ENCODE results near the gene KLHDC9.
"Not testable (repeated sequence)": the region's sequence is repeated elsewhere in the genome, so short reads cannot be mapped to it uniquely, and the experiment has no call there.

The KLHDC9 gene

DNA sequence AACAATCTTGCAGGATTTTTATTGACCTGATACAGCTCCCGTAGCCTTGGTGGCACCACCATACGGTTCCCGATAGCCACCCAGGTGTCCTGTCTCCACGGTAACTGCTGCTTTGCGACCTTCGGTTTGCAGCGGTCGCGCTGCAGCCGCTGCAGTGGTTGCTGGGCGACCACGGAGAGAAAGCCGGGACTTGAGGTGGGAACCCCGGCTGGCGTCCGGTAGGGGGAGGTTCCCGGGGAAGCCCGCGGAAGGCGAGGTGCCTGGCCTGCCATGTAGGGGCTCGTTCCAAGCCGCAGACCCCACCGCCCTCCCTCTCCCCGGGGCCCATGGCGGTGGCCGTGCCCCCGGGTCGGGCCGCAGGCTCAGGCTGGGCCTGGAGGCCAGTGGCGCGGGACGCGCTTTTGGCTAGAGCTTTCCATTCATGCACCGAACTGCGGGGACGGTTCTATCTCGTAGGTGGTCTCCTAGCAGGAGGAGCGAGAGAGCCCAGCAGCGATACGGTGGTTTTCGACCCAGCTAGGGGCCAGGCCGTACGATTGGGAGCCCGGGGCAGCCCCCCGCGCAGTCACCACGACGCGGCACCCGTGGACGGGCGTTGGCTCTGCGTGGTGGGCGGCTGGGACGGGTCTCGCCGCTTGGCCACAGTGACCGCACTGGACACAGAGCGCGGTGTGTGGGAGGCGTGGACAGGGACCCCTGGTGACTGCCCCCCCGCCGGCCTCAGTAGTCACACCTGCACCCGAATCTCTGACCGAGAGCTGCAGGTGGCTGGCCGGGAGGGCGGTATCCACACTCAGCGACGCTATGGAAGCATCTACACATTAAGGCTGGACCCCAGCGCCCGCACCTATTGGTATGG lies at the start of gene KLHDC9:
Gene KLHDC9, plus strand, starts transcription at position 152 of the 859 bp plus-strand sequence. Its CDS starts 175 bp downstream, at position 327.
- peak; percentile 70 for DNase-seq

- no peak for DNase-seq
Measured at GRCh38 chr1:161048949-161049722, 49.0 kb upstream of the KLHDC9 start.

DNA sequence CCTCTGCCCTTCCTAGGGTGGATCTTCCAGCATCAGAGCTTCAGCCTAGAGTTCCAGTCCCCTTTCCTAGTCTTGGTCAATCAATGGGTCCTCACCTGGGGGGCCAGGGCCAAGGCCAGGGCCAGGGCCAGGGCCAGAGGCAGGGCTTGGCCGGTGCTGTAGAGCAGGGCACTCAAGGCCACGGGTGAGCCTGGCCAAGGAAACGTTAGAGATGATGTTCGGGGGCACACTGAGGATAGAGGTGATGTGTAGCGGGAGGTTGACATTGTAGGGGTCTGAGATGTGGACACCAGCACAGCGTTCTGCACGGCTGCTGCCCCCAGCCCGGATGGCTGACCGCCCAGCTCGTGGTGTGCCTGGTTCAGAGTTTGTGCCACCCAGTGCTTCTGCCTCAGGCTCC lies 46.9 kb upstream of the KLHDC9 start:
- no peak for DNase-seq

- no peak for DNase-seq
Measured at GRCh38 chr1:161052899-161053298, 45.3 kb upstream of the KLHDC9 start.

- no peak for DNase-seq
Measured at GRCh38 chr1:161054232-161054631, 43.9 kb upstream of the KLHDC9 start.

- no peak for DNase-seq
Measured at GRCh38 chr1:161054805-161055204, 43.4 kb upstream of the KLHDC9 start.

- no peak for DNase-seq
Measured at GRCh38 chr1:161059293-161059692, 38.9 kb upstream of the KLHDC9 start.

GRCh38 chr1:161061419-161061818 lies 36.7 kb upstream of the KLHDC9 start:
- DNase-seq: no peak

GRCh38 chr1:161063936-161064335 lies 34.2 kb upstream of the KLHDC9 start:
- DNase-seq: not testable (repeated sequence)

DNA sequence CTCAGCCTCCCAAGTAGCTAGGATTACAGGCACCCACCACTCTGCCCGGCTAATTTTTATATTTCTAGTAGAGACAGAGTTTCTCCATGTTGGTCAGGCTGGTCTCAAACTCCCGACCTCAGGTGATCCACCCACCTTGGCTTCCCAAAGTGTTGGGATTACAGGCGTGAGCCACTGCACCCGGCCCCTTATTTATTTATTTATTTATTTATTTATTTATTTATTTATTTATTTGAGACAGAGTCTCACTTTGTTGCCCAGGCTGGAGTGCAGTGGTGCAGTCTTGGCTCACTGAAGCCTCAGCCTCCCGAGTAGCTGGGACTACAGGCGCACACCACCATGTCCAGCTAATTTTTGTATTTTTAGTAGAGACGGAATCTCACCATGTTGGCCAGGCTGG lies 32.5 kb upstream of the KLHDC9 start:
- not testable (repeated sequence) for DNase-seq

DNA sequence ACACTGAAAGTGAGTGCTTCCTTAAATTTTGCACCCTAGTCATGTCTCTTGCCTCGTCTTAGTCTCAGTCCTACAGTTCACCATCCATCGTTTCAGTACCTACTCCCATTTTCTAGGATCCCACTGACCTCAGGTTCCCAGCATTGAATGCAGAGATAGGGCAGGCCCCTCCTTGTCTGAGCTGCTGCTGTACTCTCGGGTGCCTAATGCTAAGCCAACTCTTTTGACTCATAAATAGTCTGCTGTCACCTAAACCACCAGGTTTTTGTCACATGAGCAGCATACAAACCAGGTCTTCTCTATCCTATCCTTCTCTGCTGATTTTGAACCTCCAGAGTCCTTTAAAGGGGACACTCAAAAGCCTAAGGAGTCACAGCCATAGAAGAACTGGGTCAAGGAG lies 31.5 kb upstream of the KLHDC9 start:
- no peak for DNase-seq

DNA sequence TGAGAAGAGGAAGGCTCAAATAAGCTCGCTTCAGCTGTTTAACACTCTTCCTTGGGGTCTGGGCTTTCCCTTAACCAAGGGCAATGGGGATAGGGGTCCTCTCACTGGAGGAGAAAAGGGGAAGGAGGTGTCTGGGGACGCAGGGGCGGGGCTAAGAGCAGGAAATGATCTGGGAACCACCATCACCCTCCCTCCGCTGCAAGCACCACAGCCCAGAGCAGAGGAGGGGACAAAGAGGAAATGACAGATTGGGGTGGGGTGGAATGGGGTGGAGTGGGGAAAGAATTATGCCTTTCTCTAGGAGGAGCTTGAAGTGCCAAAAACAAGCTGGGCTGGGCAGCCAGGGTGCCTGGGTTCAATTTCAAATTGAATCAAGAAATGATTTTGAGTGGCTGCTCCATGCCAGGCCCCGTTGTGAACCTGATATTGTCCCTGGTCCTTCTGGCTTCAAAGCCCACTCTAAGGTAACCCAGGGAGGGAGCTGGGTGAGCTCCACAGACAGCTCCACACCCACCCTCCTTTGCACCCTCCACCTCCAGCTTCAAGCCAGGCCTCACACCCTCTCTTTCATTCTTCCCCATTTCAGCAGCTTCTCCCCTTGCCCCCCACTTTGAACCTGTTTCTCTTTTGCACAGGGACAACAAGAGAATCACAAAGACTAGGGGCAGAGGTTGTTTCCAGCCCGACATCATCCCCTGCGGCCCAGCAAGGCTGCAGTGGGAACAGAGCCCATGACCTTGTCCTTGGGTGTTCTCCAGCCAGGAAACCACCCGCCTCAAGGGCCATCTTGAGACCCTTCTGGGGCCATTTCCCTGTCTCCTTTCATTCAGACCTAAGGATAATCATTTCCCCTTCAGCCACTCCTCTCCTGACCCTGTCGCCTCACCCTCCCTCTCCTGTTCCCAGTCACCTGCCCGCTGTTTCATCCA lies 29.6 kb upstream of the KLHDC9 start:
- DNase-seq: peak; percentile 77

DNA sequence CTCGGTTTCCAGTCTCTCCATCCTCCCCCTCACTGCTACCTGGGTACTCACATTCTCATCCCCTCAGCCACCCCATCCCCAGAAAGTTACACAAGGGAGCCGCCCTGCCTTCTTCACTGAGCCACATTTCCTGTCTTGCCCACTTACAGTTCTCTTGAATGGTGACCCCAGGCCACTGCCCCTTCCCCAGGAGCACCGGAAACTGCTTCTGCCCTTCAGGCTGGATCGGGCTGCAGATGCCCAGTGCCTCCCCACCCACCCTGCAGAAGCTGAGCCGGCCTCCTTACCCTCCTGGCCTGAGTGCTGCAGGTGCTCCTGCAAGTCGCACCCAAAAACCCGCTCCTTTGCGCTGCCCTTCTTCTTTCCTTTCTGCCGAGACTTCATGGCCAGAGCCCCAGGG lies 28.9 kb upstream of the KLHDC9 start:
- no peak for DNase-seq

DNA sequence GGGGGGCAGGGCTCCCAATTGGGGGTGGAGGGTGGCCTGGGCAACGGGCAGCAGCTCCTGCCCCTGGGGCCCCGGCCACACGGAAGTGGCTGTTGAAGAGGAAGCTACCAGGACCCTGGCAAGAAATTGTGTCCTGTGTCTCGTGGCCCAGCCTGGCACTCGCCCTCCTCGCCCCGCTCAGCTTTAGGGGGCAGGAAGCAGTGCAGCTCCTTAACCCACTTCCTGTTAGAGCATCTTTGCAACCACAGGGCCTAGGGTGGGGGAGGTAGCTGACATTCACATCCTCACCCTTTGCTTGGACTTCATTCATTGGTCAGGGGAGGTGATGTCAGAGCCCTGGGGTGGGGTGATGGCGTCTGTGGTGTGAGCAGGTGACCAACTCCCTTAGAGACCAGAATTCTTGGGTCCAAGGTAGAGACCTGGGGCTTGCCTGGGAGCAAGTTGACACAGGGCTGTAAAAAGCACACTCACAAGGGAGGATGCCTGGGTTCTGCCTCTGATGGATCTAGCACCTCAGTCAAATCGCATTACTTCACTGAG lies 28.4 kb upstream of the KLHDC9 start, which contains the start of gene ARHGAP30:
Gene ARHGAP30, minus strand, starts transcription at position 161 of the 540 bp plus-strand sequence. CDS start 267 bp downstream, outside the sequence.
- DNase-seq: peak; percentile 86

- DNase-seq: no peak
Measured at GRCh38 chr1:161070761-161071160, 27.4 kb upstream of the KLHDC9 start.

DNA sequence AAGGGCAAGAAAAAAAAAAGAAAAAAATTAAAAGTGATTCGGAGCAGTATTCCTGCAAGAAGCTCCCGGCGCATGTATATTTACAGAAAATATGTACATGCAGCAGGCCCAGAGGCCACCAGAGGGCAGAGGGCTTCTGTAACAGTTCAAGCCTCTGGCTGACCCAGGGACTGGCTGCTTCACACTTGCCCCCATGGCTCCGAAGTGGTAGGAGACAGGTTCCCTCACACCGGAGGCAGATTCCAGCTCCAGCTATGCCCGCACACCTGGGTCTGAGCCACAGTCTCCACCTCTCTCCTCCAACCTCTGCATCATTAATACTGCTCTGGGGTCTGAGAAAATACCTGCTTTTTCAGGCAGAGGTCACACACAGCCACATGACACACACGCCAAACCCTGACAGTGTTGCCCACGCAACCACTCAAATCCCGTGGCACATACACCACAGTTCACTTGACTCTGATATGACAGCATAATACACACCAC lies 26.2 kb upstream of the KLHDC9 start:
- DNase-seq: peak; percentile 51

- DNase-seq: no peak
Measured at GRCh38 chr1:161072751-161073449, 25.3 kb upstream of the KLHDC9 start.

GRCh38 chr1:161073474-161074121 lies 24.6 kb upstream of the KLHDC9 start:
- no peak for DNase-seq

GRCh38 chr1:161074676-161075368 lies 23.3 kb upstream of the KLHDC9 start:
- no peak for DNase-seq

DNA sequence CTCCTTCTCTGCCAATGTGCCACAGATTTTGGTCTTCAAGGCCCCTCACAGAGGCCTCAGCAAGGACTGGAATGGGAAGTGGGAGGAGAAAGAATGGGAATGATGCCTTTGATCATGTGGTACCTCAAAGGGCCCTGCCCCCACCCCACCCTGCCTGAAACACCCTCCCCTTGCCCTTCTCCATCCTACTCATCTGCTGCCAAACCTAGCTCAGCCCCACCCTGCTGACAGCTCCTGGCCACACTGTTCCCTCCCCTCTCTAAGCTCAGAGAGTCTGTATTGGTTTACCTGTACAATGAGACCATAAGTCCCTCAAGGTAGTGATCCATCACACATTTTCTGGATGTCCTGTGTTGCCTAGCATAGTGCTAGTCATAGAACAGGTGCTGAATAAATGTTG lies 21.8 kb upstream of the KLHDC9 start:
- DNase-seq: no peak
